Caco-2 (cell line): ENCODE results near the gene INSL6. TPM values are rescaled to one million over a fixed set of nuclear protein-coding genes. Genes with fewer than 3 reads are reported as not detected.

ENCODE experiments used
- BruUV-seq: library from RNA; stranded (reverse); fragments of 400-500 nt; replicated peaks from 2 replicates; lab custom pipeline; 2021; lab: Mats Ljungman, UMichigan
- CTCF ChIA-PET: fragments of 300-600 bp; sonication (Branson Sonifier 250); formaldehyde crosslinking; loops from one replicate; lab custom pipeline; 2022; ENCODE audit warnings: antibody characterized with exemption; lab: Charles Lee
- POLR2A ChIA-PET: fragments of 300-600 bp; sonication (Branson Sonifier 250); formaldehyde crosslinking; loops from one replicate; lab custom pipeline; 2022; ENCODE audit warnings: antibody characterized with exemption; lab: Charles Lee
- DNase-seq, 2 experiments: peaks; one replicate each; pipeline versions ENCODE4 v3.0.0 to v3.0.0-alpha.2; 2020 to 2022
- H3K27me3 ChIP-seq: replicated peaks from 2 replicates; pipeline ENCODE4 v1.6.0; 2011; ENCODE audit warnings: low read length; ENCODE audit not compliant: control insufficient read depth, insufficient read depth
- H3K36me3 ChIP-seq: 2 replicates; pipeline ENCODE4 v1.5.1; 2011; ENCODE audit warnings: low read length; ENCODE audit not compliant: control insufficient read depth, insufficient read depth
- H3K4me1 ChIP-seq: fragments of 250-450 bp; sonication (Bioruptor Pico); 2 replicates; pipeline ENCODE4 v1.5.1; 2020; ENCODE audit warnings: mild to moderate bottlenecking
- H3K4me3 ChIP-seq: 2 replicates; pipeline ENCODE4 v1.5.1; 2011; ENCODE audit warnings: low read depth, mild to moderate bottlenecking, control low read depth, low read length
- H3K9me3 ChIP-seq: fragments of 250-450 bp; sonication (Bioruptor Pico); 2 replicates; pipeline ENCODE4 v1.5.1; 2020; ENCODE audit warnings: mild to moderate bottlenecking, moderate library complexity
- H3K27ac Mint-ChIP-seq: one replicate; pipeline ENCODE4 v1.8.0; 2022; ENCODE audit warnings: mixed read lengths; ENCODE audit not compliant: unreplicated experiment
- H3K27me3 Mint-ChIP-seq: one replicate; pipeline ENCODE4 v1.8.0; 2022; ENCODE audit warnings: mixed read lengths; ENCODE audit not compliant: insufficient read depth, unreplicated experiment
- H3K36me3 Mint-ChIP-seq: one replicate; pipeline ENCODE4 v1.8.0; 2022; ENCODE audit warnings: mild to moderate bottlenecking, mixed read lengths; ENCODE audit not compliant: insufficient read depth, unreplicated experiment
- H3K4me1 Mint-ChIP-seq: one replicate; pipeline ENCODE4 v1.8.0; 2022; ENCODE audit warnings: low read depth, mixed read lengths; ENCODE audit not compliant: unreplicated experiment
- H3K4me3 Mint-ChIP-seq: one replicate; pipeline ENCODE4 v1.8.0; 2022; ENCODE audit warnings: mild to moderate bottlenecking, moderate library complexity, mixed read lengths; ENCODE audit not compliant: unreplicated experiment
- H3K9me3 Mint-ChIP-seq: one replicate; pipeline ENCODE4 v1.8.0; 2022; ENCODE audit warnings: mixed read lengths; ENCODE audit not compliant: unreplicated experiment
- intact Hi-C: fragments of 100-400 bp; cut with micrococcal nuclease; formaldehyde crosslinking; loops from one replicate; pipeline ENCODE4 v1.10.0; 2022; ENCODE audit not compliant: unreplicated experiment
- total RNA-seq: library from RNA; stranded (reverse); gene quantifications from 2 replicates; pipeline ENCODE4 v1.2.3, GENCODE V29; 2022
- TF ChIP-seq, protein P1 (sequence below), 2 experiments: fragments of 200-600 bp in 1 of 2; IDR thresholded peaks; 1 replicate in 1 of 2; 2 replicates in 1 of 2; pipeline versions ENCODE4 v1.5.1 to v1.8.0; 2011 to 2022; ENCODE audit warnings: antibody characterized with exemption in 1 of 2, control low read depth in 1 of 2, inconsistent platforms in 1 of 2, low read depth in 1 of 2, low read length in 1 of 2, mild to moderate bottlenecking in 1 of 2, moderate library complexity in 1 of 2; ENCODE audit not compliant: insufficient read depth in 1 of 2, severe bottlenecking in 1 of 2, unreplicated experiment in 1 of 2

The INSL6 gene
- total RNA-seq, 1 experiment from 2014 or later: not detected

DNA sequence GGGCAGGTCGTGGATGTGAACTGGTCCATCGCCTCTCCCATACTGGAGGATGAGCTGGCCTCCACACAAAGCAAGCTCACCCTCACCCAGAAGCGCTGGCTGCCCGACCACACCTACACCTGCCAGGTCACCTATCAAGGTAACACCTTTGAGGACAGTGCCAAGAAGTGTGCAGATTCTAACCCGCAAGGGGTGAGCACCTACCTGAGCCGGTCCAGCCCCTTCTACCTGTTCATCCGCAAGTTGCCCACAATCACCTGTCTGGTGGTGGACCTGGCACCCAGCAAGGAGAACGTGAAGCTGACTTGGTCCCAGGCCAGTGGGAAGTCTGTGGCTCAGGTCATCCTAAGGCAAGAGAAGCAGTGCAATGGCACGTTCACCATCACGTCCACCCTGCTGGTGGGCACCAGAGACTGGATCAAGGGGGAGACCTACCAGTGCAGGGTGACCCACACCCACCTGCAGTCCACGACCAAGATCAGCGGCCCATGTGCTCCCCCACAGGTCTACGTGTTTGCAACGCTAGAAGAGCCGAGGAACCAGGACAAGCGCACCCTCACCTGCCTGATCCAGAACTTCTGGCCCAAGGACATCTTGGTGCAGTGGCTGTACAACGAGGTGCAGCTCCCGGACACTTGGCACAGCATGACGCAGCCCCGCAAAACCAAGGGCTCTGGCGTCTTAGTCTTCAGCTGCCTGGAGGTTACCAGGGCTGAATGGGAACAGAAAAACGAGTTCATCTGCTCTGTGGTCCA, 71.3 kb downstream of the INSL6 start:
- intact Hi-C loops: no loop called here
- H3K27me3 ChIP-seq: no peaks in the 10 kb centered on the region
- no peaks in the 10 kb centered on the region for H3K4me1 Mint-ChIP-seq
- DNase-seq: no peak
- ChIA-PET CTCF (no interaction called here), POLR2A (no interaction called here)
- H3K27me3 Mint-ChIP-seq: no peaks in the 10 kb centered on the region
- no peaks in the 10 kb centered on the region for H3K4me1 ChIP-seq
- no peaks in the 10 kb centered on the region for H3K9me3 ChIP-seq
- TF ChIP-seq, protein P1, sequence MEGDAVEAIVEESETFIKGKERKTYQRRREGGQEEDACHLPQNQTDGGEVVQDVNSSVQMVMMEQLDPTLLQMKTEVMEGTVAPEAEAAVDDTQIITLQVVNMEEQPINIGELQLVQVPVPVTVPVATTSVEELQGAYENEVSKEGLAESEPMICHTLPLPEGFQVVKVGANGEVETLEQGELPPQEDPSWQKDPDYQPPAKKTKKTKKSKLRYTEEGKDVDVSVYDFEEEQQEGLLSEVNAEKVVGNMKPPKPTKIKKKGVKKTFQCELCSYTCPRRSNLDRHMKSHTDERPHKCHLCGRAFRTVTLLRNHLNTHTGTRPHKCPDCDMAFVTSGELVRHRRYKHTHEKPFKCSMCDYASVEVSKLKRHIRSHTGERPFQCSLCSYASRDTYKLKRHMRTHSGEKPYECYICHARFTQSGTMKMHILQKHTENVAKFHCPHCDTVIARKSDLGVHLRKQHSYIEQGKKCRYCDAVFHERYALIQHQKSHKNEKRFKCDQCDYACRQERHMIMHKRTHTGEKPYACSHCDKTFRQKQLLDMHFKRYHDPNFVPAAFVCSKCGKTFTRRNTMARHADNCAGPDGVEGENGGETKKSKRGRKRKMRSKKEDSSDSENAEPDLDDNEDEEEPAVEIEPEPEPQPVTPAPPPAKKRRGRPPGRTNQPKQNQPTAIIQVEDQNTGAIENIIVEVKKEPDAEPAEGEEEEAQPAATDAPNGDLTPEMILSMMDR (IDR thresholded peaks at IDR 0.05; ENCODE audit: insufficient read depth in 1 of 2, low read depth in 1 of 2, low read length in 1 of 2, severe bottlenecking in 1 of 2, unreplicated experiment in 1 of 2): no peak
- H3K36me3 ChIP-seq: no peaks in the 10 kb centered on the region
- BruUV-seq: no TSS peak
- H3K9me3 Mint-ChIP-seq: no peaks in the 10 kb centered on the region
- no peak overlapping the region for H3K4me3 Mint-ChIP-seq
- no peak overlapping the region for H3K4me3 ChIP-seq
- no peaks in the 10 kb centered on the region for H3K36me3 Mint-ChIP-seq
- no peak overlapping the region for H3K27ac Mint-ChIP-seq

Other genes with a start within 250 kb of the INSL6 start
- 0.86 and 1.4 TPM in 2 replicates for gene JAK2, start 200.4 kb downstream of the INSL6 start, total RNA-seq
- not detected in 2 replicates for gene INSL4, start 45.8 kb upstream of the INSL6 start, total RNA-seq
- 1.9 and 3.4 TPM in 2 replicates for gene RLN2, start 119.1 kb upstream of the INSL6 start, total RNA-seq
- gene RLN1, start 154.2 kb upstream of the INSL6 start, total RNA-seq: 0.44 TPM in 1 of 2 replicates, not detected in the other